ENCODE data around the gene LOXL4. TPM values are rescaled to one million over a fixed set of nuclear protein-coding genes. Genes with fewer than 3 reads are reported as not detected.

LOXL4 gene
- total RNA-seq, result under 1 TPM in 1 of 3 donors, not detected in 2; 0.23 TPM
- total RNA-seq (2013), result 0.83 TPM

DNA sequence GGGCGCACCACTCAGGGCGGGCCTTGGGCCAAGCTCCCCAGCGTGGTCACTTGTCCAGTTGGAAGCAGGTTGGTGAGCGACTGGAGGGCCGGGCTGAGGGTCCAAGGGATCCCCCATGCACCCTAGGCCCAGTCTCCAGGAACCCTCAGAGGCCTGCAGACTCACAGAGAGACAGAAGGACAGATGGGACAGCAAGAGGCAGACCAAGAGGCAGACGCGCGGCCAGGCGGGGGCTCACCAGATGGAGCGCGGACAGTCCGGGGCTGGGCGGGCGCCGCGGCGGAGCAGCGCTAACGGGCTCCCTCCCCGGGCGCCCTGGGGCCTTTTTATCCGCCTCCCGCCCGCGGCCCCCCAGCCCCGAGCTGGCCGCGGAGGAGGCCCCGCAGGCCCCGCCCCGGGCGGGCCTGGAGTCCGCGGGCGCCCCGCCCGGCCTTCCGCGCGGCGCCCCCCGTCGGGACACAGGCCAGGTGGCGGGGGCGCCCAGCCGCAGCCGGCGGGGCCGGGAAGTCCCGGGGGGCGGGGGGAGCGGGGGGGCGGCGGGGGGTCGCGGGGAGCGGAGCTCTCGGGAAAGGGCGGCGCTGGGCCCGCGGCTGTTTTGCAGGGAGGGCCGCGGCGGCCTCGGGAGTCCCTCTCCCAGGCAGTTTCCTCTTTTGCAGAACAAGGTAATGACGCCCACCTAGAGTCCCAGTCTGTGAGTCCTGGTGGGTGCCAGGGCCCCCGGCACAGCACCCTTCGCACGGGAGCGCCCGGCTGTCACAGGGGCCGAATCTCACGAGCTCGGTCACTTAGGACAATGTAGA lies at the start of gene LOXL4:
LOXL4 (minus strand) TSS at position 301 of the 800 bp plus-strand sequence. CDS start 5,175 bp downstream, outside the sequence.
- no peaks in the 10 kb centered on the region for H3K9me3 ChIP-seq (ENCODE audit: control insufficient read depth, insufficient read depth, low read length)
- Mint-ChIP-seq H3K36me3 (no peaks in the 10 kb centered on the region), H3K4me1 (peaks cover 0 to 10% of the 10 kb centered on the region in 2 donors), H3K9me3 (no peaks in the 10 kb centered on the region), H3K27me3 (ENCODE audit: low read depth in 2 of 2) (peaks cover 9 to 35% of the 10 kb centered on the region in 2 donors), H3K4me3 (peak within 1 kb of the TSS; percentile 87), H3K27ac (peak within 1 kb of the TSS in 1 of 2 donors; percentile 57)
- TF ChIP-seq CTCF (IDR thresholded peaks at IDR 0.05), result no peak
- intact Hi-C loops (cut with micrococcal nuclease), result no loop called here
- peaks cover 14% of the 10 kb centered on the region for H3K4me1 ChIP-seq (ENCODE audit: control insufficient read depth, insufficient read depth, low read length)
- peak within 1 kb of the TSS; percentile 49 for H3K4me3 ChIP-seq (ENCODE audit: low read length)
- H3K27ac ChIP-seq (ENCODE audit: low read length), result no peak within 1 kb of the TSS
- DNase-seq (peak in 1 of 2 donors; percentile 47), ATAC-seq (peak; percentile 60 to 83 (median 81))
- 8% methylated on average over 71 of the region's 75 CpGs for WGBS (ENCODE audit: insufficient coverage)
- peaks cover 4% of the 10 kb centered on the region for H3K27me3 ChIP-seq (ENCODE audit: control insufficient read depth, insufficient read depth, low read length)
- H3K36me3 ChIP-seq (ENCODE audit: control insufficient read depth, insufficient read depth, low read length), result no peaks in the 10 kb centered on the region

DNA sequence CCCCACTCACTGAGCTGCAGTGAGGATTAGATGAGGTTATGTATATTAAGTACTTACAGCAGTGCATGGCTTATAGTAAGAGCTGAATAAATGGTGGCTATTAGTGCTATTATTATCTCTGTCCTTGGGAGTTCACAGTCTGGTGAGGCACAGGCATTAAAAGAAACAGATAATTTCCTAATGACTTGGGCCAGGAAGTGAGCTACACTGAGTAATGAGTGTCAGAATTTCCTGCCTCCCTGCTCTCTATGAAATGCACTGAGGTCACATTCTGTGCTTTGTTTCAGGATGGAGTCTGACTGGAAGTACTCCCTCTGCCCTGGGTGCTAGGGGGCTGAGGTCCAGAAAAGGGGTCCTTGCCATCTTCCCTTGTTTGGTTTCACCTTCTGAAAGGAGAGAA lies 48.7 kb upstream of the LOXL4 start:
- intact Hi-C loops (cut with micrococcal nuclease), result no loop called here
- ATAC-seq (peak in 1 of 3 donors; percentile 19), DNase-seq (no peak)
- TF ChIP-seq CTCF (IDR thresholded peaks at IDR 0.05), result no peak
- Mint-ChIP-seq H3K4me1 (no peaks in the 10 kb centered on the region), H3K27ac (no peak overlapping the region), H3K36me3 (no peaks in the 10 kb centered on the region), H3K9me3 (no peaks in the 10 kb centered on the region), H3K27me3 (ENCODE audit: low read depth in 2 of 2) (peaks cover 0 to 2% of the 10 kb centered on the region in 2 donors), H3K4me3 (no peak overlapping the region)
- no peaks in the 10 kb centered on the region for H3K36me3 ChIP-seq (ENCODE audit: control insufficient read depth, insufficient read depth, low read length)
- H3K27me3 ChIP-seq (ENCODE audit: control insufficient read depth, insufficient read depth, low read length), result no peaks in the 10 kb centered on the region
- no peak overlapping the region for H3K4me3 ChIP-seq (ENCODE audit: low read length)
- no peak overlapping the region for H3K27ac ChIP-seq (ENCODE audit: low read length)
- H3K4me1 ChIP-seq (ENCODE audit: control insufficient read depth, insufficient read depth, low read length), result peaks cover 7% of the 10 kb centered on the region
- no peaks in the 10 kb centered on the region for H3K9me3 ChIP-seq (ENCODE audit: control insufficient read depth, insufficient read depth, low read length)

DNA sequence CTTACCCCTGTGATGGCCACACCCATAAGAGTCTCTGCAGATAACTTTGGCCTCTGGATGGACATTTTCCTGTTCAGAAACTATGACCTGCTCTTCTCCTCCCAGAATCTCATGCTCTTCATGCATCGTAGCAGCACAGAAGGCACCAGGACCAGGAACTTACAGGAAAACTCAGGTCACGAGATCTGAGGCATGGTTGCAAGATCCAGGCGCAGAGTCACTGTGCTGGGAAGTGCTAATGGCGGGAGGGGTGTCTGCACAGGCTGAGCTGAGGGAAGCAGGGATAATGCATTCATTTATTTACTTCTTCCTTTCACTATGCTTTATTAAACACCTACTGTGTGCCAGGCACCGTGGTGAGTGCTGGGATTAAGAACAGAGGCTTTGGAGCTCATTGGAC lies 48.2 kb upstream of the LOXL4 start:
- Mint-ChIP-seq H3K27ac (no peak overlapping the region), H3K9me3 (no peaks in the 10 kb centered on the region), H3K27me3 (ENCODE audit: low read depth in 2 of 2) (peaks cover 0 to 2% of the 10 kb centered on the region in 2 donors), H3K4me1 (no peaks in the 10 kb centered on the region), H3K36me3 (no peaks in the 10 kb centered on the region), H3K4me3 (no peak overlapping the region)
- peaks cover 7% of the 10 kb centered on the region for H3K4me1 ChIP-seq (ENCODE audit: control insufficient read depth, insufficient read depth, low read length)
- WGBS (ENCODE audit: insufficient coverage), result 80% methylated on average over 4 of the region's 5 CpGs
- intact Hi-C loops (cut with micrococcal nuclease), result no loop called here
- H3K4me3 ChIP-seq (ENCODE audit: low read length), result no peak overlapping the region
- no peaks in the 10 kb centered on the region for H3K27me3 ChIP-seq (ENCODE audit: control insufficient read depth, insufficient read depth, low read length)
- no peaks in the 10 kb centered on the region for H3K36me3 ChIP-seq (ENCODE audit: control insufficient read depth, insufficient read depth, low read length)
- DNase-seq (no peak), ATAC-seq (no peak)
- H3K27ac ChIP-seq (ENCODE audit: low read length), result no peak overlapping the region
- no peak for TF ChIP-seq CTCF (IDR thresholded peaks at IDR 0.05)
- H3K9me3 ChIP-seq (ENCODE audit: control insufficient read depth, insufficient read depth, low read length), result no peaks in the 10 kb centered on the region
